Keratinocyte (primary cell): ENCODE results near the gene ZMYND8. TPM values are rescaled to one million over a fixed set of nuclear protein-coding genes. Genes with fewer than 3 reads are reported as not detected.
"Not testable (repeated sequence)": the region's sequence is repeated elsewhere in the genome, so short reads cannot be mapped to it uniquely, and the experiment has no call there.

Experiments
- DNase-seq: peaks from one replicate; pipeline ENCODE4 v3.0.0-alpha.2; 2011; ENCODE audit warnings: low read depth, missing footprints, low spot score
- FAIRE-seq: peaks from 2 replicates; lab custom pipeline; 2011; peaks lifted over from hg19 to GRCh38; lab: Jason Lieb, UNC
- H2AFZ ChIP-seq: 2 replicates; pipeline ENCODE4 v1.6.0; 2012; ENCODE audit warnings: low read length, control low read depth, inconsistent platforms; ENCODE audit not compliant: control insufficient read depth
- H3K27ac ChIP-seq: 2 replicates; pipeline ENCODE4 v1.5.1; 2011; ENCODE audit warnings: low read length; ENCODE audit not compliant: control insufficient read depth, insufficient read depth
- H3K27me3 ChIP-seq: 3 replicates; pipeline ENCODE4 v1.6.0; 2011; ENCODE audit warnings: low read length; ENCODE audit not compliant: control insufficient read depth, insufficient read depth; ENCODE audit errors: extremely low read depth
- H3K36me3 ChIP-seq, 2 experiments: 2 replicates in 1 of 2; 3 replicates in 1 of 2; pipeline ENCODE4 v1.5.1; 2011; ENCODE audit warnings: low read length in 2 of 2, mild to moderate bottlenecking in 1 of 2; ENCODE audit not compliant: control insufficient read depth in 2 of 2, insufficient read depth in 2 of 2; ENCODE audit errors: extremely low read depth in 1 of 2
- H3K4me1 ChIP-seq: 3 replicates; pipeline ENCODE4 v1.5.1; 2011; ENCODE audit warnings: low read length; ENCODE audit not compliant: control insufficient read depth, insufficient read depth; ENCODE audit errors: extremely low read depth
- H3K4me2 ChIP-seq: 3 replicates; pipeline ENCODE4 v1.6.0; 2011; ENCODE audit warnings: low read depth, low read length; ENCODE audit not compliant: control insufficient read depth, insufficient read depth; ENCODE audit errors: extremely low read depth
- H3K4me3 ChIP-seq, 3 experiments: fragments of 200-600 bp in 1 of 3; sonication (generic) in 1 of 3; 2 replicates in 2 of 3; 3 replicates in 1 of 3; pipeline ENCODE4 v1.5.1; 2011 to 2016; ENCODE audit warnings: low read length in 3 of 3, mild to moderate bottlenecking in 3 of 3, control low read depth in 2 of 3, inconsistent platforms in 1 of 3, low read depth in 1 of 3, mixed read lengths in 1 of 3, mixed run types in 1 of 3, moderate library complexity in 1 of 3; ENCODE audit not compliant: control insufficient read depth in 2 of 3, insufficient read depth in 2 of 3; ENCODE audit errors: extremely low read depth in 1 of 3
- H3K79me2 ChIP-seq: 2 replicates; pipeline ENCODE4 v1.6.0; 2012; ENCODE audit warnings: low read length; ENCODE audit not compliant: control insufficient read depth, insufficient read depth
- H3K9ac ChIP-seq: 3 replicates; pipeline ENCODE4 v1.6.0; 2011; ENCODE audit warnings: low read length; ENCODE audit not compliant: control insufficient read depth, insufficient read depth; ENCODE audit errors: extremely low read depth
- H3K9me1 ChIP-seq: 3 replicates; pipeline ENCODE4 v1.6.0; 2011; ENCODE audit warnings: low read length; ENCODE audit not compliant: control insufficient read depth, insufficient read depth; ENCODE audit errors: extremely low read depth
- H3K9me3 ChIP-seq: 2 replicates; pipeline ENCODE4 v1.5.1; 2012; ENCODE audit warnings: low read depth, low read length; ENCODE audit not compliant: control insufficient read depth
- H4K20me1 ChIP-seq: 3 replicates; pipeline ENCODE4 v1.6.0; 2011; ENCODE audit warnings: low read length; ENCODE audit not compliant: control insufficient read depth, insufficient read depth; ENCODE audit errors: extremely low read depth
- CTCF ChIP-seq, 3 experiments: IDR thresholded peaks in 1 of 3; conservative IDR thresholded peaks in 1 of 3; optimal IDR thresholded peaks in 1 of 3; 2 replicates in 2 of 3; 3 replicates in 1 of 3; pipeline versions ENCODE3 to v1.5.1; 2011; ENCODE audit warnings: low read length in 3 of 3, mild to moderate bottlenecking in 3 of 3, moderate library complexity in 2 of 3, control low read depth in 1 of 3, inconsistent platforms in 1 of 3; ENCODE audit not compliant: insufficient read depth in 2 of 3; ENCODE audit errors: extremely low read depth in 1 of 3
- EZH2 ChIP-seq: IDR thresholded peaks from one replicate; pipeline ENCODE4 v1.6.1; 2012; ENCODE audit warnings: inconsistent platforms, mild to moderate bottlenecking, low read length, moderate library complexity
- dilution Hi-C: fragments of 300-500 bp; cut with MboI; formaldehyde crosslinking; loops from one replicate; pipeline ENCODE4 v1.7.0; 2020; ENCODE audit warnings: low sequenced_read_pairs; ENCODE audit not compliant: extremely low pct_ligation_motif_present
- polyA plus RNA-seq, 5 experiments: library from polyadenylated mRNA; depleted of rRNA in 3 of 5; stranded (reverse) in 3 of 5; stranded (forward) in 1 of 5; unstranded in 1 of 5; fragments of >200 nt; gene quantifications; 1 replicate in 1 of 5; 2 replicates in 3 of 5; 3 replicates in 1 of 5; pipeline versions ENCODE4 v1.2.1 to v1.2.3, GENCODE V29; 2011 to 2012; ENCODE audit warnings: missing spikeins in 2 of 5, low read depth in 1 of 5, low replicate concordance in 1 of 5

The ZMYND8 gene
- polyA plus RNA-seq, 1 donor (not counting 4 experiments of a cell fraction or from before 2014, with no cell fraction given) = 39.8 TPM

- Histone ChIP-seq H3K4me3 (no peak overlapping the region), H3K9ac (peak overlapping the region; percentile 95), H3K27ac (peak overlapping the region; percentile 100), H3K27me3 (no peaks in the 10 kb centered on the region), H4K20me1 (no peaks in the 10 kb centered on the region), H3K9me1 (no peaks in the 10 kb centered on the region), H2AFZ (peak overlapping the region; percentile 36), H3K4me1 (peaks cover 23% of the 10 kb centered on the region), H3K79me2 (no peaks in the 10 kb centered on the region), H3K36me3 (no peaks in the 10 kb centered on the region), H3K9me3 (no peaks in the 10 kb centered on the region), H3K4me2 (peak overlapping the region; percentile 96)
- no peak for FAIRE-seq
- dilution Hi-C loops = no loop called here
- no peak for DNase-seq
- TF ChIP-seq CTCF (optimal IDR thresholded peaks at IDR 0.05 in 1 of 3, IDR thresholded peaks at IDR 0.05 in 1 of 3, conservative IDR thresholded peaks at IDR 0.05 in 1 of 3; ENCODE audit: extremely low read depth in 1 of 3, insufficient read depth in 2 of 3, low read length in 3 of 3) (no peak), EZH2 (no peak)
Observed at GRCh38 chr20:47391276-47392010, 34.9 kb upstream of the ZMYND8 start.

- no peaks in the 10 kb centered on the region for H3K27me3 ChIP-seq
- no peaks in the 10 kb centered on the region for H3K9me3 ChIP-seq
- no peaks in the 10 kb centered on the region for H3K9me1 ChIP-seq
- H3K4me1 ChIP-seq = peaks cover 23% of the 10 kb centered on the region
- no peaks in the 10 kb centered on the region for H3K36me3 ChIP-seq
- dilution Hi-C loops = no loop called here
- no peak for FAIRE-seq
- H3K4me2 ChIP-seq = no peak overlapping the region
- no peak for TF ChIP-seq EZH2
- TF ChIP-seq CTCF (optimal IDR thresholded peaks at IDR 0.05 in 1 of 3, IDR thresholded peaks at IDR 0.05 in 1 of 3, conservative IDR thresholded peaks at IDR 0.05 in 1 of 3; ENCODE audit: extremely low read depth in 1 of 3, insufficient read depth in 2 of 3, low read length in 3 of 3) = no peak
- DNase-seq = peak; percentile 93
- H2AFZ ChIP-seq = peak overlapping the region; percentile 30
- peak overlapping the region; percentile 78 for H3K27ac ChIP-seq
- H3K79me2 ChIP-seq = no peaks in the 10 kb centered on the region
- no peak overlapping the region for H3K4me3 ChIP-seq
- no peaks in the 10 kb centered on the region for H4K20me1 ChIP-seq
- H3K9ac ChIP-seq = no peak overlapping the region
Observed at GRCh38 chr20:47389867-47390347, 33.4 kb upstream of the ZMYND8 start.

GRCh38 chr20:47385968-47386367 is 29.5 kb upstream of the ZMYND8 start:
- H3K9ac ChIP-seq, H3K4me1 ChIP-seq, H3K36me3 ChIP-seq, H3K27me3 ChIP-seq, DNase-seq, H3K27ac ChIP-seq, dilution Hi-C loops, H3K79me2 ChIP-seq, H4K20me1 ChIP-seq, H2AFZ ChIP-seq, FAIRE-seq, H3K4me2 ChIP-seq, H3K4me3 ChIP-seq, H3K9me1 ChIP-seq, H3K9me3 ChIP-seq: not testable (repeated sequence)
